HG03066 (cell line): ENCODE results near the gene CLMN.
"Not testable (repeated sequence)": the region's sequence is repeated elsewhere in the genome, so short reads cannot be mapped to it uniquely, and the experiment has no call there.

Experiments
- ATAC-seq: cut with Tn5 transposase; IDR thresholded peaks from one replicate; pipeline ENCODE4 v1.9.1; 2021; ENCODE audit warnings: low read depth; ENCODE audit not compliant: unreplicated experiment

Gene CLMN

DNA sequence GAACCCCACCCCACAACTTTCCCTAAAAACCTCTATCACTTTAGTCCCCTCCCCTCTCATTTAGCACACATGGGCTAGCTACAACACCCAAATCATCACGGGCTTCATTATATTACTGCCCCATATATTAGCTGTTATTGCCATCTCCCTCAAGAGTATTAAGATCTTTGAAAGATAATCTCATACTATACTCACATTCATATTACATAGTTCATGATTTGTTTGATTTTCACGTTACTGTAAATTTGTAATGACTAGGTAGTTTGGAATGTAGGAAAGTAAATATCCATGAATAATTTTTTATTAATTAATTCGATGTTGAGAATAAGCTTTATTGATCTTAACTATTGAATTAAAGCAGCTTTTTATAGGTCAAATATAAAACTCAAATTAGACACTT is 170.3 kb downstream of the CLMN start:
- no peak for ATAC-seq

DNA sequence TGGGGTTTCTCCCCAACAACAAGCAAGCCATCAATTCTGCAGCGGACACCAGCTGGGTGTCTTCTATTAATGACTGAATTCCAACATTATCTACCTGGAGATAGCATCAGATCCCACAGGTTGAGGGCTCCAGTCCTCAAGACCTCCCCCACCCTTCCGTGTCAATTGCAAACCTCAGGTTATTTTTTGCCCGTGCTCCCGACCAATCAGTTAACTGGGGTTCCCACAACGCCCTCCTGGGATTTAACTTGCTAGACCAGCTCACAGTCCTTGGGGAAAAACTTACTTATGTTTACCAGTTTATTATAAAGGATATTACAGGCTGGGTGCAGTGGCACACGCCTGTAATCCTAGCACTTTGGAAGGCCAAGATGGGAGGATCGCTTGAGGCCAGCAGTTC is 172.1 kb downstream of the CLMN start:
- ATAC-seq, result no peak

DNA sequence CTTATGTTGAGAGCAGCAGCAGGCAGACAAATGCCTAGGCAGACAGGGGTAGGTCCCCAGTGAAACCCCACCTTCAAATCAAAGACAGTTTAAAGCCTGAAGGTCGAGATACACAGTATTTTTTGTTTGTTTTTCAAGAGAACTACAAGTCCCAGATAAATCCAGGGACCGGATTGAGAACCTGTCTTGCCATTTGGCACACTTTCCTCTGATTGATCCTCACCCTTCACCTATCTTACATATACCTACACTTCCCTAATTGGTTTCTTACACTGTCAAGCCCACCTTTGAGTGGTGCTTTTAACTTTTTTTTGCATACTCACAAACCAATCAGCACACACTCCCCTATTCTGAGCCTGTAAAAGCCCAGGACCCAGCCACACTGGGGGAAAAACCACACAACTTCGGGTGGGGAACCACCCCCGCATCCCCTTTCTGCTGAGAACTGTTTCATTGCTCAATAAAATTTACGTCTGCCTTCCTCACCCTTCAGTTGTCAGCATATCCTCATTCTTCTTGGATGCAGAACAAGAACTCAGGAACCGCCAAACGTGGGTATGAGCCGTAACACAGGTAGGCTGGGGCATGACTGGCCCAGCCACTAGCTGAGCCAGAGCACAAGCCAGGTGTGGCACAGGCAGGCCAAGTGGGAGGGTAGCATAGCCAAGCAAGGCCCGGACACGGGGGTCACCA is 173.5 kb downstream of the CLMN start:
- ATAC-seq, result no peak

DNA sequence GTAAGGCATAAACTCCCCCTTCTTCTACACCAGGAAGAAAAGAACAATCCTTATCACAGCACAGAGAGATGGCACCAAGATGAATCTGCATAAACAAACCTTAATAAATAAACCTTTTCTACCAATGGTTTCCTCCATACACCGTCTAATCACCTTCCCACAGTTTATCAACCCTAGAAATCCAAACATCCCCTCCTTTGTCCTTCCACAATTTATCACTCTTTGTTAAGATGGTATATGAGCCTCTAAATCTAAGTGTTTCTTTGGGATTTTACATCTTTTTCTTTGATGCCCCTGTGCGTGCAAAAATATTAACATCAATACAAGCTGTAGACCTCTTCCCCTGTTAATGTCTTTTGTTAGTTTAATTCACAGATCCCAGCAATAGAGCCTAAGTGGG is 174.9 kb downstream of the CLMN start:
- no peak for ATAC-seq

DNA sequence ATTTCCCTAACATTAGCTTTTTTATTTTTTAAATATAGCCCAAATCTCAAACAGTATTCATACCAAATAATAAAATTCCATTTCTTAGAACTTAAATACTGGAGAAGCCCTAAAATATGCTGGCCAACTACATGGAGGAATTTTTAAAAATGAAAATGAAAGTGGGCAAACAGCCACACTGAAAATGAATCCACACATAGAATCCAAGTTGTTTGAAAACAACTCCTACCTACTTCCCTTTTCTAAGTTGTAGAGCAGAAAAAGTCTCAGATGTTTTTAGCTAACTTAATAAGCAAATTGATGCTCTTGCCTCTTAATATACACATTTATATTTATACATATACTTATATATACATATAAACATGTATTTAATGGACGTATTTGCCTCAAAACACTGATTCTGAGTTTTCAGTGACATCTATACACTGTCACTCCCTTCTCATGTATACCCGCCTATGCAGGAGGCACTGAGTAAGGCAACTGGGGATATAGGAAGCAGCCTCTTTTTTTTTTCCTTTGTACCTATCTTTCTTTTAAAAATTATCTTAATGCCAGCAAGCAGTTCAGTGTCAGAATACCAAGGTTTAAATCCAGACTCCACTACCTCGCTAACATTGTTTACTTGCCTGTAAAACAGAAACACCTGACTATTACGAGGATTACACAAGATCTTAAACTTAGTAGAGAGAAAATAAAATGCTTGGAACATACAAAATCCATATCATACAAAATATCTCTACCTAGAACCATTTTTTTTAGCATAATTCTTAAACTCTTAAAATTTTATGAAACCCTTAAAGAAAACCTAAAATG is 175.7 kb downstream of the CLMN start:
- no peak for ATAC-seq

DNA sequence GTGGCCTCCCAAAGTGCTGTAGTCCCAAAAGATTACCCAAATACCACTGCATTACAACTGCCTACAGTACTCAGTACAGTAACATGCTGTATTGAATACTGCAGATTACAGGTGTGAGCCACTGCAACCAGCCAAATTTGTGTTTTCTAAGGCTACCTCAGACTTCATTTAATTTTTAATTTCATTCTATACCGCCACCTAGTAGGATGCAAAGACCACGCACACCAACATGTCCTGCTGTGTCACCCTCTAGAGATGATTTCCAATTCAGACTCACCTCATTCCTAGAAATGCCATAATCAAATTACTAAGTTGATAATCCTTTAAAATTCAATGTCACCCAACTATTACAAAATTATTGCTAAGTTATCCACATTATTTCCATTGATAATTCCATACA is 177.5 kb downstream of the CLMN start:
- ATAC-seq, result no peak

DNA sequence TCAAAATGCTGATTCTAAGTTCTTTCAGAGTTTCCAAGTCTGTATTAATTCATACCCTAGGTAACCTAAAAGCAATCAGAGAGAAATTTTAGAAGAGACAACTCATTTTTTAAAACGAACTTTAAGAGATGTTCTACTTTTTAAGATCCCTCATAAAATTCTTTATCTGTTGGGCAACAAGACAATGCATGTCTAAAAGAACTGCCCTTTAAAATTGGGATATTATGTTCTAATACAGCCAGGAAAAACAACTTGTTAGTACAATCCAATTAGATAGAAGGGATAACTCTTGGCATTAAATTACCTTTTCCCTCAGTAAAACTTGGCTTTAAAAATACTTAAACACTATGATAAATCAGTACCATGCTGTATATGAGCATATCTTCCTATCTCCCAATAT is 178.0 kb downstream of the CLMN start:
- ATAC-seq, result no peak

DNA sequence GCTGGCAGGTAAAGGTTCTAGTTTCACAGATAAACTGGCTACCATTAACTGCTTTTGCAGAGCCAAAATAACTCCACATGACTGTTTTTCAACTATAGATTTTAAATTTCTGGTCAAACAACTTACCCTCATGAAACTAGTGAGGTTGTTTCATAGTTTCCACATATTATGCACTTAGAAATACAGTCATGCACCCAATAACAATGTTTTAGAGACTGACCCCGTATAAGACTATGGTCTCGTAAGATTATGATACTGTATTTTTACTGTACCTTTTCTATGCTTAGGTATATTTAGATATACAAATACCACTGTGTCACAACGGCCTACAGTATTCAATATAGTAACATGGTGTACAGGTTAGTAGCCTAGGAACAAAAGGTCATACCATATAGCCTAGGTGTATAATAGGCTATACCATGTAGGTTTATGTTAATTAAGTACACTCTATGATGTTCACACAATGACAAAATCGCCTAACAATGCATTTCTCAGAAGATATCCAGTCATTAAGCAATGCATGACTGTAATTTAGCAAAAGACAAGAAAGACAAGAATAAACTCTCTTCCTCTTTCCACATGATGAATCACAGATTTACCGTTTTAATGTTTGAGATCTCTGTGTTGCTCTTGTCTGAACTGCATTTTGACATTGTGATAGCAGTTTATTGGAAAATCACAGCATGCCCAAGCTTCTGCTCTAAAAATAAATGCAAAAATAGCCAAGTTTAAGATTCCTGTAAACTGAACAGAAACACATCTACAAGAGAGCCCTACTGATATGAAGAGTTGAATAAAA is 179.4 kb downstream of the CLMN start:
- ATAC-seq, result no peak

DNA sequence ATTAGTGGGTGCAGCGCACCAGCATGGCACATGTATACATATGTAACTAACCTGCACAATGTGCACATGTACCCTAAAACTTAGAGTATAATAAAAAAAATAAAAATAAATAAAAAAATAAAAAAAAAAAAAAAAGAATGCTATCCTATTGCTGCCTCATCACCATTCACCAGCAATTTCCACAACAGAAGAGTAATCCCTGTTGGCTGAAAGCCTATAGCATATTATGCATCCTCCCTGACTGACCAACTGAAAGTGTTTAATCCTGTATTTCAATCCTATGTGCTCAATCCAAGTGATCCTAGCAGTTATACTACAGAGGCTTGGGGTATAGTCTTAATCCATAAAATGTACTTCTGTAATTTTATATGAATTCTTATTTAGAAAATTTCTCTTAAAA is 180.8 kb downstream of the CLMN start:
- no peak for ATAC-seq

DNA sequence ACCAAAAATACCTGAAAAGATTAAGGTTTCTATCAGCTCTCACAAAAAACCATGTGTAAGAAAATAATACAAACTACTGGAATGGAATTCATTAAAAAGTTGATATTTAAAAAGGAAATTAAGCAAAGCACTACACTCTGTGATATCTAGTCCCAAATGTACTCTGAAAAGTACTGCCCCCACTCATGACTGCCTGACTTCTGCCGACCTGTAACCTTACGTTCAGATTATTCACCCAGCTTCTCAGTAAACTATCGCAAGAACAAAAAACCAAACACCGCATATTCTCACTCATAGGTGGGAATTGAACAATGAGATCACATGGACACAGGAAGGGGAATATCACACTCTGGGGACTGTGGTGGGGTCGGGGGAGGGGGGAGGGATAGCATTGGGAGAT is 181.3 kb downstream of the CLMN start:
- not testable (repeated sequence) for ATAC-seq

DNA sequence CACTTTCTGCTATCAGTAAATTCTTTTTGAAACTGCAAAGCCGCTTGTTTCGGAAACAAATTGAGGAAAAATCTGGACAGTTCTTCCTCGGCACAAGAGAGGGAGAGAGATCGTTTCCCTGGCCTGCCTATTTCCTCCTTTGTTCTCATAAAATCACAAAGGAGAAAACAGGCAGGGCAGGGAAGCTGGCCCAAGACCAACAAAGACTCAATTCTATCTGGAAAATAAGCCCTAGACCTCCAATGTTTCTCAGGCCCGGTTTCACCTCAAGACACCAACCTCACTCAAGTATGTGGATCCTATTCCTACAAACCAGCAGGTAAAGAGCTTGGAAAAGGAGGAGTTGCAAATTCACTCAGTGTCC is 181.9 kb downstream of the CLMN start:
- ATAC-seq, result no peak

DNA sequence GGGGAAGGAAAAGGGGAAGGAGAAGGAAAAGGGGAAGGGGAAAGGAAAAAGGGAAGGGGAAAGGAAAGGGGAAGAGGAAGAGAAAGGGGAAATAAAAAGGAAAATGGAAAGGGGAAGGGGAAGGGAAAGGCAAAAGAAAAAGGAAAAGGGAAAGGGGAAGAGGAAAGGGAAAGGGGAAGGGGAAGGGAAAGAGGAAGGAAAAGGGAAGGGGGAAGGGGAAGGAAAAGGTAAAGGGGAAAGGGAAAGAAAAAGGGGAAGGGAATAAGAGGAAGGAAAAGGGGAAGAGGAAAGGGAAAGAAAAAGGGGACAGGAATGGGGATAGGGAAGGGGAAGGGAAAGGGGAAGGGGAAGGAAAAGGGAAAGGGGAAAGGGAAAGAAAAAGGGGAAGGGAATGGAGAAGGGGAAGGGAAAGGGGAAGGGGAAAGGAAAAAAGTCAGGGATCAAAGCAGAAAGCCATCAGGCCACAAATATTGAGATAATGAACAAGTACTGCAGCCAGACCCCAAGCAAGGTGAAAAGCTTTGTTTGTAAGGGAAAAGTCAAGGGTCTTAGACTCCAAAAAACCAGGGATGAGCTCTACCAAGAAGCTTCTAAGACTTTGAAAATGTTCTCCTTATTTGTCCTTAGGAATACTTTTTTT is 182.4 kb downstream of the CLMN start:
- no peak for ATAC-seq

DNA sequence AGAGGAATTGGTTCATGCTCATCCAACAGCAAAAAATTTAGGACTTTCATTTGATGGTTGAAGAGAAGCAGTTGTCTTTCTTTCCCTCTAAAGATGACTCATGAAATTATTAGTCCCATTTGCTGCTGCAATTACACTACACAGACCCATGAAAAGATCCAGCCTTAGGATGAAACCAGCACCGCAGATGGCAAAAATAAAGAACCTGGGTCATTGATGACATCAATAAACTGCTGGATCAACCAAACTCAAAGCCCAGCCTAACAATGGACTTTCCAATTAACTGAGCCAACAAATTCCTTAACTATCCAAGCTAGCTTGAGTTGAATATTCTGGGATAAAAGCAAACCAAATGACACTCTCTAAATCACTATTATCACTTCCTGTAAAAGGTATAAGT is 183.1 kb downstream of the CLMN start:
- no peak for ATAC-seq

DNA sequence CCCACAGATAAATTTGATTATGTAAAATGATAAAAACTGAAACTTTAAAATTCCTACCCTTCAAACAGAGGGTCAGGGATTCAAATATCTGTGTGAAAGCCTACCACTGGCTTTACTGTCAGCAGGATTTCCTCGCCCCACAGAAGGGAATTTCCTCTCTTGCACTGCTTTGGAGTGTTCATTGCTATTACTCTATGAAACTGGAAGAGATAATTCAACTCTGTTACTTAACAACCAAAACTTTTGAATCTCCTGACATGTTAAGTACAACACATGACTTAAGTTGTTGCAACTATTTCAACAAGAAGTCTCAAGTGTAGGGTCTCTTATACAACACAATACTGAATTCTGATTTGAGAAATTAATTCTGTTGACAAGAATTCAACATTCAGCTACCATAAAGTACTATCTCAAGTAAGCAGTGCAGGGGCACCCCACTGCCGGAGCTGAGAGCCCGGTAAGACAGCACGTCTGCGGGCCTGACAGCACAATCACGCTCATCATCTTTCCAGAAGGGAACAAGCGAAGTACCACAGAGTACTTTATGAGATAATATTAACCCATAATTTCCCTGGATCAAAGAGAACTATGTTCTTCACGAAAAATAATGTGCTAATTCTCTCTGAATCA is 185.3 kb downstream of the CLMN start:
- no peak for ATAC-seq

DNA sequence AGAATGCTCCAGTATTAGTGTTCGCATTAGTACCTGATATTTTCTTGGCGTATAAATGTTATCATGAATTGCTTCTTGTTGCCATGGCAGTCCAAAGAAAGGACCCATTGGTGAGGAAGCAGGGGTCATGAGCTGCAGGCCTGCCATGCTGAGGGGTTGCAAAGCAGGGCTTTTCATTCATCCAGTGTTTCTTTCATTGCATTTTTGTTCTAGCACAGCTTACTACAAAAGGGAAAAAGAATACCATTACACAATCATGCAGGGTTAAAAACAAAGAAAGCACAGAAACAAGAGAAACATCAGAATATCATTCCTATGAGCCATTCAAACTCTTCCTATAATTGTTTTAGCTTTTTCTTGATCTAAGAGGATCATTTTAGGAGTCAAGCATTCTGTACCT is 186.4 kb downstream of the CLMN start:
- ATAC-seq, result no peak

DNA sequence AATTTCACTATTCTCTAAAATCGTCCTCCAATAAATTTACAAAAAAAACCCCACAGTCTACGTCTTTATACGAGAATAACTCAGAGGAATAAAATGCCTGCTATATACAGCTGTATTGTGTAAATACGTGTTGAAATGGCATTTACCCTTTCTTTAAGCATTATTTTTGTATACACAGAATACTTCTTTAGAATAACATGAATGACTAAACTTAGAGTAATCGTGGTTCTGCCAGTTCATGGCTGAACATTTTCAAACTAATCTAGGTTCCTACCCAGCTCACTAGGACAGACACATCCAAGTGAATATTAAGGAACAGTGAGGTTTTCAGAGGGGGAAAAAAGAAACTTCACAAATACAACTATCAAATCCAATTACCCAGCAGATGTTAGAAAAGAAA is 186.9 kb downstream of the CLMN start:
- no peak for ATAC-seq
